ENCODE results near the gene DSEL. TPM values are rescaled to one million over a fixed set of nuclear protein-coding genes. Genes with fewer than 3 reads are reported as not detected.

DSEL gene
- total and polyA plus RNA-seq, 2 of the 4 experiments (the other 2 are of a cell fraction) = 16.8 to 100 TPM

- Histone ChIP-seq H3K9me3 (ENCODE audit: control insufficient read depth, insufficient read depth, low read length) (no peaks in the 10 kb centered on the region), H2BK120ac (ENCODE audit: low read depth, low read length) (peak overlapping the region; percentile 84), H2AK5ac (ENCODE audit: low read depth, low read length) (peak overlapping the region; percentile 55), H2BK5ac (ENCODE audit: low read depth, low read length, poor library complexity, severe bottlenecking) (peak overlapping the region; percentile 78), H3K36me3 (ENCODE audit: control insufficient read depth, insufficient read depth, low read length) (no peaks in the 10 kb centered on the region), H4K5ac (ENCODE audit: low read depth, low read length) (peak overlapping the region; percentile 31; the same call in 1 of the 2 replicates), H2BK15ac (ENCODE audit: low read depth, low read length) (peak overlapping the region; percentile 85; the same call in 2 of the 3 replicates), H3K4me1 (ENCODE audit: control insufficient read depth, insufficient read depth, low read length) (no peaks in the 10 kb centered on the region; the same call in 1 of the 2 replicates), H3K27me3 (ENCODE audit: control insufficient read depth, insufficient read depth, low read length) (no peaks in the 10 kb centered on the region), H4K20me1 (ENCODE audit: insufficient read depth, low read length) (no peaks in the 10 kb centered on the region), H3K18ac (ENCODE audit: low read depth, low read length) (peak overlapping the region; percentile 68; the same call in 1 of the 2 replicates), H4K91ac (ENCODE audit: insufficient read depth, low read depth, low read length) (peak overlapping the region; percentile 73), H2AK9ac (replicated peaks; ENCODE audit: low read depth, low read length, poor library complexity) (no peak overlapping the region), H3K14ac (replicated peaks; ENCODE audit: low read depth, low read length) (peak overlapping the region; percentile 8; the same call in 1 of the 2 replicates), H2AFZ (replicated peaks; ENCODE audit: low read length, poor library complexity) (no peak overlapping the region), H3K79me1 (ENCODE audit: low read depth in 1 of 2, low read length in 2 of 2) (no peaks in the 10 kb centered on the region), H2BK20ac (ENCODE audit: low read depth, low read length) (peak overlapping the region; percentile 83), H3K23ac (ENCODE audit: low read depth, low read length) (peak overlapping the region; percentile 25), H3K56ac (ENCODE audit: extremely low read depth, insufficient read depth, low read length) (no peak overlapping the region), H4K8ac (ENCODE audit: low read depth in 2 of 2, low read length in 2 of 2) (peak overlapping the region; percentile 42 to 83; a peak in 3 of 4 replicates), H3K9ac (ENCODE audit: low read depth, low read length) (peak overlapping the region; percentile 13; the same call in 1 of the 2 replicates), H3K9me1 (ENCODE audit: insufficient read depth, low read length) (no peaks in the 10 kb centered on the region; the same call in 1 of the 2 replicates), H3K27ac (ENCODE audit: insufficient read depth, low read length) (peak overlapping the region; percentile 61; the same call in 1 of the 2 replicates), H3K4me2 (ENCODE audit: low read depth, low read length) (no peak overlapping the region), H3K4ac (ENCODE audit: low read depth, low read length) (peak overlapping the region; percentile 58; the same call in 1 of the 2 replicates), H3K4me3 (ENCODE audit: insufficient read depth, low read depth, low read length) (no peak overlapping the region)
- intact Hi-C loops (cut with micrococcal nuclease) = loop anchor here (2.0 kb wide), 1 partner anchor 145 kb away; no protein-coding TSS in a partner anchor
- ChIA-PET POLR2A (ENCODE audit: unreplicated experiment) (interaction anchor here (0.7 kb wide), 1 partner anchor 9 kb away, joined by 3 read pairs; the partner anchor contains the start of gene DSEL), CTCF (interaction anchor here (0.6 to 1.3 kb wide), 3 partner anchors 9 to 172 kb away, joined by 3 read pairs; partner anchors contain the start of gene DSEL)
- no TSS peak for BruUV-seq (replicated peaks)
- dilution Hi-C loops (cut with HindIII; ENCODE audit: low sequenced_read_pairs, unreplicated experiment) = no loop called here
- WGBS, 2 experiments (ENCODE audit: extremely low coverage in 2 of 2, insufficient read length in 1 of 2) = no CpG with 5 or more reads among the region's 3 CpGs
- in situ Hi-C loops (cut with MboI; ENCODE audit: low sequenced_read_pairs) = no loop called here
- ATAC-seq (ENCODE audit: low read depth) (peak; percentile 95), DNase-seq (peak; percentile 99)
- no peak for TF ChIP-seq MXI1 (IDR thresholded peaks at IDR 0.05; ENCODE audit: borderline replicate concordance, low read depth, low read length)
- TF ChIP-seq RCOR1 (IDR thresholded peaks at IDR 0.05; ENCODE audit: insufficient replicate concordance, low read length) = peak; percentile 28
- TF ChIP-seq MAFK (IDR thresholded peaks at IDR 0.05; ENCODE audit: low read depth, low read length) = peak; percentile 2; the same call in 1 of the 2 replicates
- TF ChIP-seq RAD21 (IDR thresholded peaks at IDR 0.05; ENCODE audit: low read length) = 0 out of 2 replicates have a peak, but pooled peaks have one; percentile 9
- TF ChIP-seq RFX5 (IDR thresholded peaks at IDR 0.05; ENCODE audit: low read depth, low read length) = no peak
- no peak for TF ChIP-seq USF2 (IDR thresholded peaks at IDR 0.05; ENCODE audit: low read depth, low read length)
- TF ChIP-seq CEBPB (IDR thresholded peaks at IDR 0.05; ENCODE audit: low read depth, low read length) = peak; percentile 57; the same call in 1 of the 2 replicates
- no peak for TF ChIP-seq CTCF (conservative IDR thresholded peaks at IDR 0.05; ENCODE audit: low read depth, low read length)
- no peak for TF ChIP-seq CHD1 (IDR thresholded peaks at IDR 0.05; ENCODE audit: low read depth, low read length)
- TF ChIP-seq FOS (IDR thresholded peaks at IDR 0.05; ENCODE audit: low read depth, low read length) = peak; percentile 65; the same call in 1 of the 2 replicates
- no peak for TF ChIP-seq NFE2L2 (IDR thresholded peaks at IDR 0.05; ENCODE audit: low read depth, low read length)
- TF ChIP-seq BHLHE40 (IDR thresholded peaks at IDR 0.05; ENCODE audit: low read depth, low read length) = no peak
- TF ChIP-seq ELK1 (IDR thresholded peaks at IDR 0.05; ENCODE audit: borderline replicate concordance, low read depth, low read length) = no peak
Measured at GRCh38 chr18:67525328-67526099, 9.0 kb upstream of the DSEL start.

Data from IMR-90 (cell line).